GM18505 (cell line): ENCODE results near the gene AVPR1B.

Experiments used
- ATAC-seq: cut with Tn5 transposase; IDR thresholded peaks from one replicate; pipeline ENCODE4 v1.9.1; 2021; ENCODE audit not compliant: unreplicated experiment
- POLR2A ChIP-seq: IDR thresholded peaks from 4 replicates; pipeline ENCODE4 v1.6.1; 2011; ENCODE audit warnings: borderline replicate concordance; ENCODE audit not compliant: insufficient read depth, insufficient read length; ENCODE audit errors: extremely low read depth

The AVPR1B gene

GRCh38 chr1:206062464-206062863, 54.7 kb downstream of the AVPR1B start:
- no peak for ATAC-seq
- peak; percentile 23 for TF ChIP-seq POLR2A

GRCh38 chr1:206060844-206061243, 56.3 kb downstream of the AVPR1B start:
- TF ChIP-seq POLR2A, result no peak
- no peak for ATAC-seq
